Hindlimb muscle (tissue), 1 donor: Measurements from ENCODE around the gene SETD4. TPM values are rescaled to one million over a fixed set of nuclear protein-coding genes. Genes with fewer than 3 reads are reported as not detected.
"Not testable (repeated sequence)": the region's sequence is repeated elsewhere in the genome, so short reads cannot be mapped to it uniquely, and the experiment has no call there.

Experiments
- DNase-seq: peaks from one replicate; pipeline ENCODE4 v3.0.0-alpha.2; 2013
- polyA plus RNA-seq: library from polyadenylated mRNA; unstranded; fragments of 120-200 nt; gene quantifications from one replicate; pipeline ENCODE4 v1.2.1, GENCODE V29; 2013; ENCODE audit not compliant: insufficient read length

Gene SETD4
- 19.8 TPM for polyA plus RNA-seq

GRCh38 chr21:36060159-36060921 is at the start of gene SETD4:
TSS of gene SETD4 (minus strand) at chr21:36060526. CDS start at chr21:36058888, 1,638 bp downstream.
- peak; percentile 91 for DNase-seq

GRCh38 chr21:36109868-36110267 is 49.5 kb upstream of the SETD4 start:
- no peak for DNase-seq

- no peak for DNase-seq
These were observed 45.1 kb upstream of the SETD4 start for GRCh38 chr21:36105327-36105842.

- DNase-seq, result no peak
These were observed 44.3 kb upstream of the SETD4 start for GRCh38 chr21:36104317-36105300.

- no peak for DNase-seq
These were observed 43.1 kb upstream of the SETD4 start for GRCh38 chr21:36103434-36103833.

- no peak for DNase-seq
These were observed 40.8 kb upstream of the SETD4 start for GRCh38 chr21:36100971-36101641.

- not testable (repeated sequence) for DNase-seq
These were observed 39.4 kb upstream of the SETD4 start for GRCh38 chr21:36099695-36100211.

GRCh38 chr21:36099000-36099399 is 38.7 kb upstream of the SETD4 start:
- DNase-seq, result no peak

GRCh38 chr21:36098182-36098532 is 37.8 kb upstream of the SETD4 start:
- DNase-seq, result no peak

GRCh38 chr21:36097427-36098181 is 37.3 kb upstream of the SETD4 start:
- no peak for DNase-seq

GRCh38 chr21:36096398-36097290 is 36.3 kb upstream of the SETD4 start:
- DNase-seq, result no peak

- no peak for DNase-seq
These were observed 33.2 kb upstream of the SETD4 start for GRCh38 chr21:36093512-36093911.

GRCh38 chr21:36092681-36093080 is 32.4 kb upstream of the SETD4 start:
- DNase-seq, result no peak

GRCh38 chr21:36089946-36090345 is 29.6 kb upstream of the SETD4 start:
- DNase-seq, result no peak

- no peak for DNase-seq
These were observed 27.2 kb upstream of the SETD4 start for GRCh38 chr21:36087362-36088138.

GRCh38 chr21:36082237-36082664 is 21.9 kb upstream of the SETD4 start:
- no peak for DNase-seq

- no peak for DNase-seq
These were observed 20.1 kb upstream of the SETD4 start for GRCh38 chr21:36080386-36080785.

- DNase-seq, result no peak
These were observed 19.3 kb upstream of the SETD4 start for GRCh38 chr21:36079671-36080070.

- DNase-seq, result no peak
These were observed 18.8 kb upstream of the SETD4 start for GRCh38 chr21:36079010-36079649.
